ENCODE results near the gene RCL1. TPM values are rescaled to one million over a fixed set of nuclear protein-coding genes. Genes with fewer than 3 reads are reported as not detected.

Gene RCL1
- total RNA-seq, 1 experiment from 2014 or later, result 34.4 TPM

DNA sequence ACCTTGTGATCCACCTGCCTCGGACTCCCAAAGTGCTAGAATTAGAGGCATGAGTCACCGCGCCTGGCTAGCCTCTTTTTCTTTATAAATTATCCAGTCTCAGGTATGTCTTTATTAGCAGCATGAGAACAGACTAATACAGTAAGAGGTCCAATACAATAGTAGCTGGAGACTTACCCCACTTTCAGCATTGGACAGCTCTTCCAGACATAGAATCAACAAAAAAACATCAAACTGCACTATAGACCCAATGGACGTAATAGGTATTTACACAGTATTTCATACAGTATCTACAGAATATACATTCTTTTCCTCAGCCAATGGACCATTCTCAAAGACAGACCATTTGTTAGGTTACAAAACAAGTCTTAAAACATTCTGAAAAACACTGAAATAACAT lies 6.1 kb upstream of the RCL1 start:
- Histone ChIP-seq H3T11ph (ENCODE audit: low read length) (no peak overlapping the region), H3K23ac (ENCODE audit: insufficient read length, low read depth, low read length) (no peak overlapping the region), H2BK20ac (ENCODE audit: low read depth, low read length, poor library complexity, severe bottlenecking) (no peak overlapping the region), H3K14ac (ENCODE audit: insufficient read depth, low read length) (no peak overlapping the region), H3K4me2 (ENCODE audit: insufficient read depth, insufficient read length, low read length) (no peak overlapping the region), H2BK5ac (ENCODE audit: insufficient read length, low read length) (no peak overlapping the region), H3K56ac (ENCODE audit: insufficient read length, low read depth, low read length) (no peak overlapping the region), H4K8ac (replicated peaks; ENCODE audit: insufficient read length, low read depth, low read length) (no peak overlapping the region), H4K5ac (ENCODE audit: insufficient read length, low read depth, low read length) (no peak overlapping the region), H3K27me3 (ENCODE audit: insufficient read depth, low read length) (no peaks in the 10 kb centered on the region), H3K9me3 (ENCODE audit: control insufficient read depth, low read depth, low read length) (no peaks in the 10 kb centered on the region), H2BK120ac (ENCODE audit: low read depth, low read length, poor library complexity, severe bottlenecking) (no peak overlapping the region), H2AK5ac (ENCODE audit: insufficient read length, low read length) (no peak overlapping the region), H4K91ac (ENCODE audit: insufficient read length, low read depth, low read length) (no peak overlapping the region), H3K23me2 (ENCODE audit: insufficient read length, low read depth, low read length, poor library complexity, severe bottlenecking) (no peaks in the 10 kb centered on the region), H3K18ac (ENCODE audit: insufficient read length, low read depth, low read length) (no peak overlapping the region), H3K79me1 (ENCODE audit: insufficient read depth, low read depth, low read length, poor library complexity, severe bottlenecking) (no peaks in the 10 kb centered on the region), H2BK15ac (ENCODE audit: low read depth, low read length) (no peak overlapping the region), H3K27ac (ENCODE audit: insufficient read length, low read depth, low read length) (no peak overlapping the region), H2AFZ (ENCODE audit: low read length) (no peak overlapping the region), H3K4ac (ENCODE audit: low read depth, low read length) (no peak overlapping the region), H3K4me1 (ENCODE audit: insufficient read depth, low read length) (no peaks in the 10 kb centered on the region), H3K9ac (ENCODE audit: extremely low read depth, insufficient read length, low read length) (no peak overlapping the region), H4K20me1 (ENCODE audit: control insufficient read depth, insufficient read depth, insufficient read length) (no peaks in the 10 kb centered on the region), H2BK12ac (ENCODE audit: insufficient read length, low read depth, low read length) (no peak overlapping the region), H3K79me2 (ENCODE audit: insufficient read depth, low read length) (no peaks in the 10 kb centered on the region)
- no CpG with 5 or more reads among the region's 4 CpGs for WGBS (ENCODE audit: extremely low coverage, insufficient read length, low lambda C conversion rate)
- DNase-seq, result no peak
- H3K4me3 Mint-ChIP-seq, result no peak overlapping the region
- H3K36me3 Mint-ChIP-seq (ENCODE audit: insufficient read depth in 1 of 3, low read depth in 3 of 3), result no peaks in the 10 kb centered on the region; a peak in 1 of 7 replicates
- H3K9me3 Mint-ChIP-seq, result no peaks in the 10 kb centered on the region
- peaks cover 6% of the 10 kb centered on the region for H3K27me3 Mint-ChIP-seq (ENCODE audit: low read depth)
- H3K27ac Mint-ChIP-seq, result no peak overlapping the region
- TF ChIP-seq, protein P1, sequence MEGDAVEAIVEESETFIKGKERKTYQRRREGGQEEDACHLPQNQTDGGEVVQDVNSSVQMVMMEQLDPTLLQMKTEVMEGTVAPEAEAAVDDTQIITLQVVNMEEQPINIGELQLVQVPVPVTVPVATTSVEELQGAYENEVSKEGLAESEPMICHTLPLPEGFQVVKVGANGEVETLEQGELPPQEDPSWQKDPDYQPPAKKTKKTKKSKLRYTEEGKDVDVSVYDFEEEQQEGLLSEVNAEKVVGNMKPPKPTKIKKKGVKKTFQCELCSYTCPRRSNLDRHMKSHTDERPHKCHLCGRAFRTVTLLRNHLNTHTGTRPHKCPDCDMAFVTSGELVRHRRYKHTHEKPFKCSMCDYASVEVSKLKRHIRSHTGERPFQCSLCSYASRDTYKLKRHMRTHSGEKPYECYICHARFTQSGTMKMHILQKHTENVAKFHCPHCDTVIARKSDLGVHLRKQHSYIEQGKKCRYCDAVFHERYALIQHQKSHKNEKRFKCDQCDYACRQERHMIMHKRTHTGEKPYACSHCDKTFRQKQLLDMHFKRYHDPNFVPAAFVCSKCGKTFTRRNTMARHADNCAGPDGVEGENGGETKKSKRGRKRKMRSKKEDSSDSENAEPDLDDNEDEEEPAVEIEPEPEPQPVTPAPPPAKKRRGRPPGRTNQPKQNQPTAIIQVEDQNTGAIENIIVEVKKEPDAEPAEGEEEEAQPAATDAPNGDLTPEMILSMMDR (conservative IDR thresholded peaks at IDR 0.05), result no peak
- H3K4me1 Mint-ChIP-seq, result peaks cover 9 to 18% of the 10 kb centered on the region in 2 experiments
